Ammon's horn (tissue), 1 donor: ENCODE results near the gene KISS1R.
A peak's percentile ranks its signal among the peaks of the same experiment; 100 is the strongest.

Source experiments
- DNase-seq: peaks from one replicate; pipeline ENCODE4 v3.0.0-alpha.2; 2016; ENCODE audit warnings: low spot score

The KISS1R gene

GRCh38 chr19:920051-920864 is 3.1 kb downstream of the KISS1R start:
- no peak for DNase-seq

GRCh38 chr19:924553-925086 is 7.5 kb downstream of the KISS1R start:
- DNase-seq = no peak

- DNase-seq = no peak
These were observed 8.0 kb downstream of the KISS1R start for GRCh38 chr19:925087-925525.

- DNase-seq = peak; percentile 74
These were observed 8.6 kb downstream of the KISS1R start, which contains the start of gene ARID3A for GRCh38 chr19:925526-926322. ARID3A (plus strand) TSS chr19:926035; CDS start chr19:929529, 3,494 bp downstream.

GRCh38 chr19:926323-926588 is 9.1 kb downstream of the KISS1R start:
- no peak for DNase-seq

- DNase-seq = no peak
These were observed 9.6 kb downstream of the KISS1R start for GRCh38 chr19:926589-927350.

- no peak for DNase-seq
These were observed 10.2 kb downstream of the KISS1R start for GRCh38 chr19:927351-927779.

- DNase-seq = no peak
These were observed 10.8 kb downstream of the KISS1R start for GRCh38 chr19:927780-928401.

GRCh38 chr19:928471-929202 is 11.5 kb downstream of the KISS1R start:
- DNase-seq = no peak

GRCh38 chr19:929203-929890 is 12.2 kb downstream of the KISS1R start:
- no peak for DNase-seq

- DNase-seq = no peak
These were observed 12.7 kb downstream of the KISS1R start for GRCh38 chr19:929891-930258.

GRCh38 chr19:931860-932647 is 14.9 kb downstream of the KISS1R start:
- no peak for DNase-seq

- DNase-seq = peak; percentile 50
These were observed 15.8 kb downstream of the KISS1R start for GRCh38 chr19:932648-933552.

GRCh38 chr19:933553-933882 is 16.4 kb downstream of the KISS1R start:
- DNase-seq = no peak

GRCh38 chr19:934197-934840 is 17.2 kb downstream of the KISS1R start:
- no peak for DNase-seq

- DNase-seq = peak; percentile 81
These were observed 17.8 kb downstream of the KISS1R start for GRCh38 chr19:934865-935479.

GRCh38 chr19:936175-936546 is 19.0 kb downstream of the KISS1R start:
- DNase-seq = no peak

- DNase-seq = no peak
These were observed 20.1 kb downstream of the KISS1R start for GRCh38 chr19:937259-937694.
